Pancreas (tissue), 10 donors: ENCODE measurements around the gene CACNA1C. TPM values are rescaled to one million over a fixed set of nuclear protein-coding genes. Genes with fewer than 3 reads are reported as not detected.

Experiments
- ATAC-seq, 4 donors: fragments of 200-7000 bp; cut with Tn5 transposase; one replicate each; pipeline versions ENCODE4 v1.8.0 to v1.9.1; 2020; ENCODE audit warnings: mild to moderate bottlenecking in 4 of 4, moderate library complexity in 4 of 4
- DNase-seq, 6 donors: peaks; one replicate each; pipeline ENCODE4 v3.0.0-alpha.2; 2020
- FAIRE-seq: peaks from 2 replicates; lab custom pipeline; 2012; peaks lifted over from hg19 to GRCh38; lab: Jason Lieb, UNC
- H3K27ac ChIP-seq, 4 donors: fragments of 200-600 bp; sonication (generic); 1 replicate in 3 of 4; 2 replicates in 1 of 4; pipeline versions ENCODE4 v1.5.0 to v1.8.0; 2020
- H3K27me3 ChIP-seq, 4 donors: fragments of 200-600 bp; one replicate each; pipeline ENCODE4 v1.8.0; 2021
- H3K36me3 ChIP-seq, 3 donors: fragments of 200-600 bp; sonication (generic) in 1 of 3; one replicate each; pipeline versions ENCODE4 v1.5.0 to v1.8.0; 2020 to 2021
- H3K4me1 ChIP-seq, 3 donors: fragments of 200-600 bp; one replicate each; pipeline ENCODE4 v1.8.0; 2021
- H3K4me3 ChIP-seq, 4 donors: fragments of 200-600 bp; sonication (generic) in 2 of 4; one replicate each; pipeline versions ENCODE4 v1.5.0 to v1.8.0; 2020 to 2021
- H3K9me3 ChIP-seq, 4 donors: fragments of 200-600 bp; one replicate each; pipeline ENCODE4 v1.8.0; 2021
- WGBS, 2 donors: extraction: QIAGEN DNeasy Blood & Tissue Kit; methylation state at CpG; one replicate each; pipeline ENCODE4 v1.1.7; 2013; 5-methylcytosine and 5-hydroxymethylcytosine counted together
- intact Hi-C, 3 donors: fragments of 100-400 bp; cut with DNase I; formaldehyde crosslinking; loops; one replicate each; pipeline versions ENCODE4 v1.11.1 to v1.14.2; 2022
- polyA plus RNA-seq, 2 donors: library from polyadenylated mRNA; stranded (reverse); fragments of 200-250 nt; gene quantifications; one replicate each; pipeline ENCODE4 v1.2.3, GENCODE V29; 2013
- total RNA-seq, 6 donors: library from RNA; stranded (reverse); fragmentation: NEBNext Ultra II Directional in 4 of 6; extraction: Animal tissue kit (Norgen Biotek cat#: 25700) in 4 of 6; gene quantifications; one replicate each; pipeline versions ENCODE4 v1.2.1 to v1.2.4, GENCODE V29; 2021 to 2023
- TF ChIP-seq, protein P1 (sequence below), 4 donors: fragments of 200-600 bp; sonication (generic) in 3 of 4; IDR thresholded peaks; one replicate each; pipeline versions ENCODE4 v1.5.0 to v1.8.0; 2021; ENCODE audit warnings: antibody characterized with exemption in 4 of 4
- donor health status: healthy with polysubstance abuse.
- donor health status: DM: no; HTN: no; CAD: no; lungs with moderate emphysema.
- donor health status: DM: no; HTN: no; CAD: no.
- donor health status: control.
- donor health status: control.
- donor health status: Bipolar disorder and iron deficiency.
- donor health status: DM: yes; HTN: yes; CAD: no.
- donor health status: DM: no; HTN: no; CAD: no.
- donor health status: DM: no; HTN: no; CAD: no.
- donor health status: DM: yes; HTN: yes; CAD: no.

The CACNA1C gene
- total and polyA plus RNA-seq, 8 donors = 1.2 to 3.8 (median 2.3) TPM

- intact Hi-C loops = no loop called here
- H3K9me3 ChIP-seq = no peaks in the 10 kb centered on the region
- FAIRE-seq (no peak), ATAC-seq (no peak), DNase-seq (peak in 1 of 6 donors; percentile 3)
- TF ChIP-seq, protein P1, sequence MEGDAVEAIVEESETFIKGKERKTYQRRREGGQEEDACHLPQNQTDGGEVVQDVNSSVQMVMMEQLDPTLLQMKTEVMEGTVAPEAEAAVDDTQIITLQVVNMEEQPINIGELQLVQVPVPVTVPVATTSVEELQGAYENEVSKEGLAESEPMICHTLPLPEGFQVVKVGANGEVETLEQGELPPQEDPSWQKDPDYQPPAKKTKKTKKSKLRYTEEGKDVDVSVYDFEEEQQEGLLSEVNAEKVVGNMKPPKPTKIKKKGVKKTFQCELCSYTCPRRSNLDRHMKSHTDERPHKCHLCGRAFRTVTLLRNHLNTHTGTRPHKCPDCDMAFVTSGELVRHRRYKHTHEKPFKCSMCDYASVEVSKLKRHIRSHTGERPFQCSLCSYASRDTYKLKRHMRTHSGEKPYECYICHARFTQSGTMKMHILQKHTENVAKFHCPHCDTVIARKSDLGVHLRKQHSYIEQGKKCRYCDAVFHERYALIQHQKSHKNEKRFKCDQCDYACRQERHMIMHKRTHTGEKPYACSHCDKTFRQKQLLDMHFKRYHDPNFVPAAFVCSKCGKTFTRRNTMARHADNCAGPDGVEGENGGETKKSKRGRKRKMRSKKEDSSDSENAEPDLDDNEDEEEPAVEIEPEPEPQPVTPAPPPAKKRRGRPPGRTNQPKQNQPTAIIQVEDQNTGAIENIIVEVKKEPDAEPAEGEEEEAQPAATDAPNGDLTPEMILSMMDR (IDR thresholded peaks at IDR 0.05) = no peak
- H3K27ac ChIP-seq = no peak overlapping the region
- no peaks in the 10 kb centered on the region for H3K27me3 ChIP-seq
- no peak overlapping the region for H3K4me3 ChIP-seq
- 72 to 82% methylated on average over 30 to 33 of the region's 33 CpGs for WGBS, 2 donors
- H3K36me3 ChIP-seq = no peaks in the 10 kb centered on the region
- H3K4me1 ChIP-seq = no peaks in the 10 kb centered on the region
Observed at GRCh38 chr12:2679068-2679815, 626.5 kb downstream of the CACNA1C start.

DNA sequence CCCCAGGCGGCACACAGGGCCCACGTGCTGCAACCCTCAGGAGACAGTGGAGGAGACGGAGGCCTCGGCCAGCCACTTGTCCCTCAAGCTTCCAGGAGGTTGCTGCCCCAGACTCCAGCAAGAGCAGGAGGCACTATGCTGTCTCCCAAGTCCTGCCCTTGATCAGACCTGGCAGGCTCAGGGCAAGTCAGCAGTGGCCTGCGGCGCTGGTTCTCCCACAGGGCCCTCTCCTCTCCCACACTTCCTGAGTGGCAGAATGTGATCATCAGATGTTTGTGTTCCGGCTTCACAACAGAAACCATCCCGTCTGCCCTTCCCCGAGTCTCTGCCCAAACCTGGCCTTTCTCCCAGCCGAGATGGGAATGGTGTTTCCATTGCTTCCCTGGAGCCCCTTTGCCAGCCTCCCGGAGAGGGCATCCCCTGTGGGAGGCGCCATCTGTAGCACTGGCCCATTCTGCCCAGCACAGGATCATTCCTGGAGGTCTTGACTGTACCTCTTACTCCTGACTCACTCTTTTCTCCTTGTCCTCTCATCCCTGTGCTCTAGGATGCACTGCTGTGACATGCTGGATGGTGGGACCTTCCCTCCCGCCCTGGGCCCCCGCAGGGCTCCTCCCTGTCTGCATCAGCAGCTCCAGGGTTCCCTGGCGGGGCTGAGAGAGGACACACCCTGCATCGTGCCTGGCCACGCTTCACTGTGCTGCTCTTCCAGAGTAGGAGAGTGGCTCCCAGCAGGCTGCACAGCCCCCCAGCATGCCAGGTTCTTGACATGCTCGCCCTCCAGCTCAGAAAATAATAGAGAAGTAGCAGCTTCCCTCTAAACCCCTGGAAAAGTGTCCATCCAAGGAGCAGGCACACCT lies 627.3 kb downstream of the CACNA1C start:
- Histone ChIP-seq H3K36me3 (no peaks in the 10 kb centered on the region), H3K4me1 (no peaks in the 10 kb centered on the region), H3K4me3 (no peak overlapping the region), H3K9me3 (no peaks in the 10 kb centered on the region), H3K27me3 (no peaks in the 10 kb centered on the region), H3K27ac (no peak overlapping the region)
- TF ChIP-seq, protein P1 (IDR thresholded peaks at IDR 0.05) = no peak
- 69 to 77% methylated on average over 15 to 18 of the region's 18 CpGs for WGBS, 2 donors
- ATAC-seq (no peak), DNase-seq (peak in 1 of 6 donors; percentile 1), FAIRE-seq (no peak)
- intact Hi-C loops = no loop called here

DNA sequence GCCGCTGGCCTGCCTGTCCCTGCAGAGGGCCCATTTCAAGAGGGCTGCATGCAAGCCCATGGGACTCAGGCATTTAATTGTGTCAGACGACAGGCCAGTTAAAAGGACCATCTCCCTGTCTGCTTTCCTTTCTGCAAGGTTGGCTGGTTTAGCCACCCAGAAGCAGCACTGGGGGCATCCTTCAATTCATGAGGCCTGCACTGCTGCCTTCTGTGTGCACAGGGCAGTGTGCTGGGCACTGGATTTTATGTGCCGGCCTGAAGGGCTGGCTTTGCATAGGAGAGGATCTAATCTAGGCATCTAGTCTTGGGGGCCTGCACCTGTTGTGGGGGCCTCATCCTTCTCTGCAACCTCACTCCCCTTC lies 627.9 kb downstream of the CACNA1C start:
- H3K36me3 ChIP-seq = no peaks in the 10 kb centered on the region
- WGBS, 2 donors = 76 to 77% methylated on average over 3 of the region's 3 CpGs
- no peaks in the 10 kb centered on the region for H3K4me1 ChIP-seq
- no peak for ATAC-seq
- TF ChIP-seq, protein P1 (IDR thresholded peaks at IDR 0.05) = no peak
- DNase-seq = no peak
- no peaks in the 10 kb centered on the region for H3K9me3 ChIP-seq
- no peak overlapping the region for H3K27ac ChIP-seq
- FAIRE-seq = no peak
- intact Hi-C loops = no loop called here
- H3K4me3 ChIP-seq = no peak overlapping the region
- no peaks in the 10 kb centered on the region for H3K27me3 ChIP-seq

GRCh38 chr12:2681450-2682205 lies 628.8 kb downstream of the CACNA1C start:
- DNase-seq (peak in 1 of 6 donors; percentile 4), ATAC-seq (no peak), FAIRE-seq (no peak)
- intact Hi-C loops = no loop called here
- TF ChIP-seq, protein P1 (IDR thresholded peaks at IDR 0.05) = no peak
- WGBS, 2 donors = 54 to 55% methylated on average over 12 of the region's 12 CpGs
- Histone ChIP-seq H3K4me3 (no peak overlapping the region), H3K27me3 (no peaks in the 10 kb centered on the region), H3K9me3 (no peaks in the 10 kb centered on the region), H3K36me3 (no peaks in the 10 kb centered on the region), H3K27ac (no peak overlapping the region), H3K4me1 (no peaks in the 10 kb centered on the region)
